NCI-H187 treated with DMSO at 0.1 percent for 48 hours (cell line): ENCODE measurements around the gene PERM1.
"Not testable (repeated sequence)": the region's sequence is repeated elsewhere in the genome, so short reads cannot be mapped to it uniquely, and the experiment has no call there.

Experiments used
- DNase-seq: peaks from one replicate; lab custom pipeline; 2025; lab: John Stamatoyannopoulos, UW

Gene PERM1

DNA sequence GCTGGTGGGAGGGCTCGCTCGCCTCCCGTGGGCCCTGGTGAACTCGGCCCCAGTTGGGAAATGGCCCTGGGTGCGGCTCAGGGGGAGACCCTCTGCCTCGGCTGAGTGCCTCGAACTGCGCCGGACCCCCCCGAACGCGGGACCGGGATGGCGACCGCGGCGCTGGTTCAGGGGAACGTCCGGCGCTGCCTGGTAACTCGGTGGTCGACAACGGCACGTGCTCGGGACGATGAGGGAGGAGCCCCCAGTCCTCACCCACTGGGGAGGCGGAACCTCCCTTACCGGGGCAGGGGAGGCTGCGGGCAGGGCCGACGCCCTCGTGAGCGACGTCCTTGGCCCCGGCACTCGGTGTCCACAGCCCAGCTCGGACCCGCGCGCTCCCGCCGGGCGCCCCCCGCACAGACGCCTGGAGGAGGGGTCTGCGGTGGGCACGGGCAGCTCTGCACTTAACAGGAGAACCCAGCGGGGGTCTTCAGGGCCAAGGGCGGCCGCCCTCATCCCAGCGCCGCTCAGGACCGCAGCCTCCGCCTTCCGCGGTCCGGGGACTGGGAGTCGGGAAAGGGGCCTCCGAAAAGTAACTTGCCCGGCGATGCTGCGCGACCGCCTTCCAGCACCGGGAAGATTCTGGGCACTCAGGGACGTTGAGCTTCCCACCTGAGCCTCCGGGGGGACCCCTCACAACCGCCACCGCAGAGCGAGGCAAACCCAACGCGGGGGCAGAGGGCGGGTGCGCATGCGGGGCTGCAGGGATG lies 16.3 kb upstream of the PERM1 start:
- no peak for DNase-seq

DNA sequence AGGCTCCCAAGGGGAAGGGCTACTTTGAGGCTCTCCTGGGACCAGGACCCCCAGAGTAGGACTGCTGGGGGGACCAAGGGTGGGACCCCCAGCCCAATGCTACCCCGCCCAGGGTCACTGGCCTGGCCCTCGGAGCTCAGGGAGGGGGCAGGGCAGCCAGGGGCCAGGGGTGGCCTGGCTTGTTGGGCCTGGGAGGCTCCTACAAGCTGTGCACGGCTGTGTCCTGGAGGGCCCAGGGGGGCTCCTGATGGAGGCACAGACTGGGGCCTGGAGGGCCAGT lies 15.8 kb upstream of the PERM1 start:
- no peak for DNase-seq

DNA sequence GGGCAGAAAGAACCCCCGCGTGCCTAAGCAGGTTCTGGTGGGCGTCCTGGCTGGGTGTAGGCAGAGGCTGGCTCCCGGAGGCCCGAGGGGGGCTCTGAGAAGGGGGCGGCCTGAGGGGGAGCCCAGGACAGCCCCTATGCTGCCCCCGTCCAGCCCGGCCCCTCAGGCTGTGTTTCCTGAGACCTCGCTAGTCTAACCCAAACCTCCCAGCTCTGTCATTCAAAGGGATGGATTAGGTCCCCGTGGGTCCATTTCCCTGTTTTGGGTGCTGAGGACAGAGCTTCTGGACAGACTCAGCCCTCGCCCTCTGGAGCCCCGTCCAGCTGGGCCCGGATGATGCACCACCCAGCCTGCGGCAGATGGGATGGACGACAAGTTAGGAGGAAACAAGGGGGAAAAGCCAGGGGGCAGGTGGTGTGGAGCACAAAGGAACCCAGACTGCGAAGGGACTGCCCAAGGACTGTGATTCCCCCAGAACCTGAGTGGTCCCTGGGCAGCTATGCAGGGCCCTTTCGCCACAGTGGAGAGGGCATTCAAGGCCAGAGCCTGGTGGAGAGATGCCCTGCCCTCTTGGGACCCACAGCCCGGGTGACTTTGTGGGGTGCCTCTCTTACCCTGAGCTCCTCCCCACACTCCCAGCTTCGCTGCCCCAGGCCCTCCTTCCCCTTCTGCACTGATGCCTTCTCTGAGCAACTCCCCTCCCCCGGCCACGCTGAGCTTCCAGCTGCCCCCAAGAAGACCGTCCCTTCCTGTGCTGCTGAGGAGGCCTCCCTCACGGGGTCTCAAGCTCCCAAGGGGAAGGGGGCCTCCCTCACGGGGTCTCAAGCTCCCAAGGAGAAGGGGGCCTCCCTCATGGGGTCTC lies 15.2 kb upstream of the PERM1 start:
- DNase-seq, result no peak

DNA sequence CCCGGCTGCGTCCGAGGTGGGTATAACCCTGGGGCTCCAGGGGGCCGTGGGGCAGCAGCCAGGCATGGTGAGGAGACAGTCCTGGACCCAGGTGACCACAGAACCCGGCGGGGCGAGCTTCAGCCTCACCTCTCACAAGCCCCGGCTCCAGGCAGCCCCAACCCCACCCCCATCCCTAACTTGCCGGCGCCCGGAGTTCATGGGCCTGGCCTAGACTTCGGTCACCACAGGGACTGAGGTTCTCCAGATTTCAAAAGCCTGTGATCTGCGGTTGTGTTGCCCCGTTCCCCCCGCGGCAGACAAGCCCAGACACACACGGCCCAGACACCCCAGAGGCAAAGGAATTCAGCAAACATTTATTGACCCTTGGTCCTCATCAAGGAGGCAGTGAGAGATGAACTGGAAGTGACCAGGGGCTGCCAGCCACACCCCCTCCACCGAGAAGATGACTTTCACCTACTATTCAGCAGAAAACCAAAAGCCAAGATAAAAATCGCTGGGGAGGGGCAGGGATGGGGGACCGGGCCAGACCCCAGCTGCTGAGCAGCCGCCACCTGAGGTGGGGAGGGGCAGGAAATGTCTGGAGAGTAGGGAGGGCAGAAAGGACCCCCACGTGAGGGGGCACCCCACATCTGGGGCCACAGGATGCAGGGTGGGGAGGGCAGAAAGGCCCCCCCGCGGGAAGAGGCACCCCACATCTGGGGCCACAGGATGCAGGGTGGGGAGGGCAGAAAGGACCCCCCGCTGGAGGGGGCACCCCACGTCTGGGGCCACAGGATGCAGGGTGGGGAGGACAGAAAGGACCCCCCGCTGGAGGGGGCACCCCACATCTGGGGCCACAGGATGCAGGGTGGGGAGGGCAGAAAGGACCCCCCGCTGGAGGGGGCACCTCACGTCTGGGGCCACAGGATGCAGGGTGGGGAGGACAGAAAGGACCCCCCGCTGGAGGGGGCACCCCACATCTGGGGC lies 14.1 kb upstream of the PERM1 start:
- no peak for DNase-seq

DNA sequence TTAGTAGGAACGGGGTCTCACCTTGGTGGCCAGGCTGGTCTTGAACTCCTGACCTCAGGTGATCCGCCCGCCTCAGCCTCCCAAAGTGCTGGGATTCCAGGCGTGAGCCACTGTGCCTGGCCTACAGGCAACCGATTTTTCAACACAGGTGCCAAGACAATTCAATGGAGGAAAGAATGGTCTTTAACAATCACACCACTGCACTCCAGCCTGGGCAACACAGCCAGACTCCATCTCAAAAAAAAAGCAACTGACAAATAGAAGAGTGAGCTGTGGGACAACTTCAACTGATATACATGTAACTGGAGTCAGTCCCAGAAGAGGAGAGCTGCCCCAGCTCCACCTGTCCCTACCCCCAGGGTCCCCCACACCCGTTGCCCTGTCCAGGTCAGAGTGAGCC lies 12.7 kb upstream of the PERM1 start:
- not testable (repeated sequence) for DNase-seq

DNA sequence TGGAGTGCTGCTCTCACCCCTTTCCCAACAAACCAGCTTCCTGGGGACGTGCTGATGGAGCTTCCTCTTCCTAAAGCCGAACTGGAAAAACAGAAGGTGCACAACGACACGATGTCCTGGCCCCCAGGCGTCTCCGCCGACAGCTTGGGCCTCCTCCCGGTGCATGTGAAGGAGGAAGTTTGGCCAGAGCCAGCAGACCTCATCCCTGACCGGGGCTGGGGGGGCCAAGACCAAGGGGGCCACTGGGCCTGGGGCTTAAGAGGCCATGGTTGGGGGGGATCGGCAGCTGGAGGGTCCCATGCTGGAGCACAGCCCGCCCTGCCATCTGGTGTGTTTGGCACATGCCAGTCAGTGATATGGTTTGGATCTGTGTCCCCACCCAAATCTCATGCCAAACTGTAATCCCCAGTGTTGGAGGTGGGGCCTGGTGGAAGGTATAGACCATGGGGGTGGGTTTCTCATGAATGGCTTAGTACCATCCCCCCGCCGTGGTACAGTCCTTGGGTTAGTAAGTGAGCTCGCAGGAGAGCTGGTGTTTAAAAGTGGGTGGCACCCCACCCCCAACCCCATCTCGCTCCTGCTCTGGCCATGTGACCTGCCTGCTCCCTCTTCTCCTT lies 11.6 kb upstream of the PERM1 start:
- no peak for DNase-seq

DNA sequence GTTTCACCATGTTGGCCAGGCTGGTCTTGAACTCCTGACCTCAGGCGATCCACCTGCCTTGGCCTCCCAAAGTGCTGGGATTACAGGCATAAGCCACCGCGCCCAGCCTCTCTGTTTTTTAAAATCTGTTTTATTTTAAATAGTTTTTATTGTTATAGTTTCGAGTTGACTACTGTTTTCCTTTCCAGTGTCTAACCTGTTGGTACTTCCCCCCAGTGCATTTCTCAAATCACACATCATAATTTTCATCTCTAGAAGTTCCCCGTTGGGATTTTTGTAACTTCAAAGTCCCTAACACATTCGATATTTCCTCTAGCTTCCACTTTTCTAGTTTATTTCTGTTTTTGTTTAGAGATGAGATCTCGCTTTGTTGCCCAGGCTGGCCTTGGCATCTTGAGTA lies 10.5 kb upstream of the PERM1 start:
- no peak for DNase-seq

DNA sequence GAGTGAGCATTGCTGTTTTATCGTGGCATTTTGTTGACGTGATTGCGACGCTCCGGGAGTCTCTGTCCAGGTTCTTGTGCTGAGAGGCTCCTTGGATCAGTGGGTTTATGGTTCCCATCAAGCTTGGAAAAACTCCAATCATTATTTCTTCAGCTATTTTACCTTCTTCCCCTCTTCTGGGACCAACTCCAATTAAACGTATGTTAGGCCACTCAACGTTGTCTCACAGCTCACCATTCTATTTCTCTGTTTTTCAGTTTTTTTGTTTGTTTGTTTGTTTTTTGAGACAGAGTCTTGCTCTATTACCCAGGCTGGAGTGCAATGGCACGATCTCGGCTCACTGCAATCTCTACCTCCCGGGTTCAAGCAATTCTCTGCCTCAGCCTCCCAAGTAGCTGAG lies 10.0 kb upstream of the PERM1 start:
- no peak for DNase-seq

DNA sequence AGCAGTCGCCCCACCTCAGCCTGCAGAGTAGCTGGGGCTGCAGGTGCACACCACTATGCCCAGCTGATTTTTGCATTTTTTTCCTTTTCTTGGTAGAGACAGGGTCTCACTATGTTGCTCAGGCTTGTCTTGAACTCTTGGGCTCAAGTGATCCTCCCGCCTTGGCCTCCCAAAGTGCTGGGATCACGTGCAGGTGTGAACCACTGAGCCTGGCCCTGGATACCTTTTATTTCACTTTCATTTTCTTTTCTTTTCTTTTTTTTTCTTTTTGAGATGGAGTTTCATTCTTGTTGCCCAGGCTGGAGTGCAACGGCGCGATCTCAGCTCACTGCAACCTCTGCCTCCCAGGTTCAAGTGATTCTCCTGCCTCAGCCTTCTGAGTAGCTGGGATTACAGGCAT lies 9.4 kb upstream of the PERM1 start:
- not testable (repeated sequence) for DNase-seq

DNA sequence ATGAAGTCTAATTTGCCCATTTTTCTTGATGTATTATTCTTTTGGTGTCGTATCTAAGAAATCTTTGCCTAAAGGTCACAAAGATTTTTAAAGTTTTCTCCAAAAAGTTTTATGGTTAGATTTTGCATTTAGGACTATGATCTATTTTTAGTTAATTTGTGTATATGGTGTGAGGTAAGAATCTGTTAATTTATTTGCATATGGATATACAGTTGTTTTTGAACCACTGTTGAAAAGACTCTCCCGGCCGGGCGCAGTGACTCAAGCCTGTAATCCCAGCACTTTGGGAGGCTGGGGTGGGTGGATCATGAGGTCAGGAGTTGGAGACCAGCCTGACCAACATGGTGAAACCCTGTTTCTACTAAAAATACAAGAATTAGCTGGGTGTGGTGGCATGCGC lies 6.2 kb upstream of the PERM1 start:
- not testable (repeated sequence) for DNase-seq

DNA sequence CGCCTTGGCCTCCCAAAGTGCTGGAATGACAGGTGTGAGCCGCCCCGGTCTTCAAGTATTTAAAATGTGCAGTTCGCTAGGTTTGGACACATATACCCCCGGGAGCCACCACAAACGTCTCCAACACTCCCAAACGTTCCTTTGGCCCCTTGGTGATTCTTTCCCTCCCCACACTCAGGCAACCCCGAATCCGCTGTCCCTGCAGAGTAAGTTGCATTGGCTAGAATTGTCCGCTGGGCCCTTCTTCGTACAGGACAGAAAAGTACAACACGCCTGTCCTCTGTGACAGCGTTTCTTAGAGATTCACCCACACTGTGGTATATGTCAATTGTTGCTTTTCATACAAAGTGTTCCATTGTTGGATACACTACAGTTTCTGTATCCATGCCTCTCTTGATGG lies 3.2 kb upstream of the PERM1 start:
- no peak for DNase-seq

DNA sequence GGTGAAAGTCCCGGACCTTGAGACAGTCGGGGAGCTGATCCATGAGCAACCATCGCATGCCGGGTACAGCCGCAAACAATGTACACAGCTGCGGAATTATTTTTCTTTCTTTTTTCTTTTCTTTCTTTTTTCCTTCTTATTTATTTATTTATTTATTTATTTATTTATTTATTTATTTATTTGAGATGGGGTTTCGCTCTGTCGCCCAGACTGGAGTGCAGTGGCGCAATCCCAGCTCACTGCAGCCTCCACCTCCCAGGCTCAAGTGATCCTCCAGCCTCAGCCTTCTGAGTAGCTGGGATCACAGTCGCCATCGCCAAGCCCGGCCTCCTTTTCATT lies 2.6 kb upstream of the PERM1 start:
- no peak for DNase-seq

DNA sequence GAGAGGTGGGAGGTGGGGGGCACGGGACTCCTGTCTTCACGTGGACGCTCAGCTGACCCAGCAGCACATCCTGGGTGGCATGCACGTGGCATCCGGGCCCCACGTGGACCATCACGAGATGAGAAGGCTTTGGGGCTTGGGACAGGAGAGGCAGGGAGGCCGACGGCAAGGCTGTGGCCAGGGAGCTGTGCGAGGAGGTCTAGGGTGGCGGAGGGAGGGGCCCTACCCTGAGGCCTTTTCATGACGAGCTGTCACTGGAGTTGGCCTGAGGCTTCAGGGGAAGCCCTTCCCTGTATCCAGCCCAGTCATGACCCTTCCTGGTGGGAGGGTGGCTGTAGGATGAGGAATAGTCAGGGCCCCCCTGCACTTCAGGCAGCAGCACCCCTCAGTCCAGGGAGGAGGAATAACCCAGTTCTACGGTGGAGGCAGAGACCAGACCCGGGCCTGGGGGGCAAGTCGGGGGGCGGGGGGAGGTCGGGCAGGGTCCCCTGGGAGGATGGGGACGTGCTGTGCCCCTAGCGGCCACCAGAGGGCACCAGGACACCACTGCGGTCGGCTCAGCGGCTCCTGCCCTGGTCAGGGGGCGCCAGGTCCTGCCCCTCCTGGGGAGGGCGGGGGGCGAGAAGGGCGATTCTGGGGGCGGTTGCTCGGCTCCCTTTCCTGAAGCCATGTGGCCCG lies 2.0 kb upstream of the PERM1 start:
- no peak for DNase-seq

DNA sequence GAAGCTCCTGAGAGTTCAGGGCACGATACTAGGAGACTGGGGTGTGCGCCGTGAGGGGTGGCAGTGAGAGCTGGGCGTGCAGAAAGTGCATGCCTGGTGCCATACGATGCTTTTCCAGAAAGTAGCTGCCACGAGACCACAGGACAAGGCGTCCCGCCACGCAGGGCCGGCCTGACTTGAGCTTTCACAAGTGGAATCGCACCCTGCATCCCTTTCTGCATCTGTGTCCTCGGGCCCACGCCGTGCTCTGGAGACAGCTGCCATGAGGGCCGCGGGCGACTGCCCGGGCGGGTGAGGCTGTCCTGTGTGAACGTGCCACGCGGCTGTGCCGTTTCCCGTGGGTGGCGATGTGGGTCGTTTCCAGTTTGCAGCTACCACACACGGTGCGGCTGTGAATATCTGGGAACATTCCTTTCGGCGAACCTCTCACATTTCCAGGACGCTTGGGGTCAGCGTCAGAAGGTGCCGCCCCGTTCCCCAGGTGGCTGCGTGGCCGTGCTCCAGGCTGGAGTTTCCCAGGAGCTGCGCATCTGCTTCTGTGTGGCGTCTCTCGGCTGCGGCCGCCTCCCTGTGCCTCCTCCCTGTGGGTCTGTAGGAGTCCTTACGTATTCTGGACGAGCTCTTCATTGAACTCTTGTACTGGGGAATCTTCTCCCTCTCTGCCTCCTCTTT lies 1.0 kb upstream of the PERM1 start:
- DNase-seq, result no peak

DNA sequence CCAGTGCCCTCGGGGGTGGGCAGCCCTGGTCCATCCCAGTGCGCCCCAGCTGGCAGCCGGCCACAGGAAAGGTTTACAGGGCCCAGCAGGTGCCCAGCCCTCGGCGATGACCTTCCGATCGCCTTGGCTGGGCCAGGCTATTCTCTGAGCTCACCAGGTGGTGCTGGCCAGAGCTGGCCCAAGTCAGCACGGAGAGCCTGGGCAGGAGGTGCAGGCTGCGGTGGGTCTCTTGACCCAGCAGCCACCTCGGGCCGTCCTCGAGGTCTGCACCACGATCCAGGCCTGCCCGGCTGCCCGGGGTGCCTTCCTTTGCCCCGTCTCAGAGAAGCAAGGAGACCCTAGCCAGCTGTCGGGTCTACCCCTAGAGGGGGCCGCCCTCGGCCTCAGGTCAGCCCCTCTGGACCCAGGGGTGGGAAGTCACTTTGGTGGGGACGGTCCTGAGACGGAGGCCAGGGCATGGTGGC lies 370 bp downstream of the PERM1 start:
- no peak for DNase-seq

DNA sequence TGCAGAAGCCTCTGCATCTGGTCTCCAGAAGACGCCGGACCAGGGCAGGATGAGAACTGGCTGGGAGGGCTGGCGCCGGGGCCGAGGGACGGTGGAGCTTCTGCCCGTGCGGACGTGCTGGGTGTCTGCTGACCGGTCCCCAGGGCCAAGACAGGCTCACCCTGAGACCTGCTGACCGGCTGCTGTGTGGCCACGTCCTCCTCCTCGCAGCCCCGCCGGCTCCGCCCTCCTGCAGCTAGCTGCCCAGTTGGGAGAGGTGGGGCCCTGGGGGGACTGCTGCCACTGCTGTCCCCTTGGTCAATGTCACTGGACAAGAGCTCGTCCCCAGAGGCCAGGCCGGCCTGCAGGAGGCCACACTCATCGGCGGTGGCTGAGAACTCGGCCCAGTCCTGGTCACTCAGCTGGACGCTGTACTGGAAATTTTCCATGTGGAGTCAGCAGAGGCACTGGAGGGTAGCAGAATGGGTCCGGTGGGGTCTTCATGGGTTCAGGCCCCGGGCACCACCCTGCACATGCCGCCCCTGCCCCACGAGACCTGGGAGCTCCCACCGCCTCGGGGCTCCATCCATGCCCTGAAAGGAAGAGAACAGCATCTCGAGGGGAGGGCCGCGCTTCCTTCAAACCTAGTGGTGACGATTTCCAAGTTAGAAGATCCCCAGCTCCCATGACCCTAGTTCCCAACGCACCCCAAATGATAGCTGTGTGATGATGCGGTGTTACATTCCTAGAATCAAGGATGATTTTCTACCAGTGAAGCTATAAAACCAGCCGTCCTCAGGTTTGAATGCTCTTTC lies 1.1 kb downstream of the PERM1 start:
- DNase-seq, result no peak

DNA sequence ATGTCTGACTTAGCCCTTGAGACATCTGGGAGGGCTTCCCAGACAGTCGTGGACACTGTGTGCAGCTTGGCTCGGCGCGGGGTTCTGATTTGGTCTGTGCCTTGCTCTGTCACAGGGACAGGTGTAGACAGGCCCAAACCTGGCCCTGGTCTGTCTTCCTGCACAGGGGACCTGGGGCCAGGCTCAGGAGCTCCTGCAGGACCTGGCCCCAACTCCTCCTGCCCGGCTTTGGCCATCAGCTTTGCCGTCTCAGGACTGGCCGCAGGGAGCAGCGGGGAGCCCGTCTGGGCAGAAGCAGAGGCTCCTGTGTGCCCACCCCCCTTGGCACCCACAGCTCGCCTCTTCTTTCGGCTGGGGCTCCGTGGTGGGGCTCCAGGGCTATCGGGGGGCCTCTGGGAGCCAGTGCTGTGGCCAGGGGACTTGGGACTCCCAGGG lies 1.7 kb downstream of the PERM1 start:
- no peak for DNase-seq

DNA sequence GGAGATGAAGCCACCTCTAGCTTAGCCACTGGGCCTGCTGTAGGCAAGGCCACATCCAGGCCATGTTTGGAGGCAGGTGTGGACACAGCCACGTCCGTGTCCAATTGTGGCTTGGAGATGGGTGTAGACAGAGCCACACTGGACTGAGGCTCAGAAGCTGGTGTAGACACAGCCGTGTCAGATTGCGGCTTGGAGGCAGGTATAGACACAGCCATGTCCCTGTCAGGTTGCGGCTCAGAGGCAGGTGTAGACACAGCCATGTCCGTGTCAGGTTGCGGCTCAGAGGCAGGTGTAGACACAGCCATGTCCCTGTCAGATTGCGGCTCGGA lies 2.2 kb downstream of the PERM1 start:
- DNase-seq, result no peak

DNA sequence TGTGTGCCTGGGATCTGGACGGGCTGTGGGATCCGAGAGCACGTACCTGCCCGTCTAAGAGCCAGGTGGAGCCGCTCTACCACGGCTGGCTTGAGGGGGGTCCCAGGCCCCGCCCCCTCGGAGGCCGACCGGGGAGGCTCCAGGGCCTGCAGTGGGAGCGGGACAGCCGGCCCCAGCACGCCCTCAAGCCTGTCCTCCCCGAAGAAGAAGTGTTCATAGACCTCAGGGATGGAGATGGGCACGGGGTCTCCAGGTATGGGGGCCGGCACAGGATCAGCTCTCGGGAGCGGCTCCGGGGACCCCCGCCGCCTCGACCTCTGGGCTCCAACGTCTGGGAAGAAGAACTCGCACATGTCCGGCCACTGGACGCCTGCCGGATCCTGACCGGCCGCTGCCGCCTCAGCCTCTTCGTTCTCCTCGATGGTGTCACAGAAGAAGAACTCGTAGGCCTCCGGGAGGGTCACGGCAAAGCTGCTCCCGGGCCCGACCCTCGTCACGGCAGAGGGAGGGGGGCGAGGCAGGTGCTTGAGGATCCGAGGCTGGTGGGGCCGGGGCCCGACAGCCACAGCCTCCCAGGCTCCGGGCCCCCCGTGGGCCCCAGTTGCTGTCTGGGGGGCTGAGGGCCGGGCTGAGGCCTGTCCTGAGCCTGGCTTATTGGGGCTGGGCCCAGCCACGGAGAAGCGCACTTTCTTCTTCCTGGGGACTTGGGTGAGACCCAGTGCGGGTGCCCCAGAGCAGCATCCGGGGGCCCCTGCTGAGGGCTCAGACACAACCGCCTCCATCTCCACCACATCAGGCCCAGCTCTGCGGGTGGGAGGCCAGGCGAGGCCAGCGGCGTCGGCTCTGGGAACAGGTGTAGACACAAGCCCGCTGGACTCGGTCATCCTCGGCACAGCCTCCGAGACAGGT lies 2.8 kb downstream of the PERM1 start:
- DNase-seq, result no peak
